K562 (cell line): ENCODE data around the gene CHN2. TPM values are rescaled to one million over a fixed set of nuclear protein-coding genes. Genes with fewer than 3 reads are reported as not detected.

Experiments
- ATAC-seq: fragments of 200-7000 bp; cut with Tn5 transposase; 3 replicates; pipeline ENCODE4 v1.9.1; 2020; ENCODE audit warnings: moderate library complexity
- BruUV-seq: library from RNA; stranded (reverse); fragments of 400-500 nt; replicated peaks from 2 replicates; lab custom pipeline; 2021; lab: Mats Ljungman, UMichigan
- CTCF ChIA-PET: fragments of 300-600 bp; formaldehyde crosslinking; extraction: SDS; loops from one replicate; lab custom pipeline; 2021; ENCODE audit warnings: low intra/inter-chr PET ratio; lab: Yijun Ruan, JAX
- POLR2A ChIA-PET: fragments of 300-600, 350-650 bp; sonication (Branson Sonifier 250); formaldehyde crosslinking; extraction: SDS; loops from one replicate; lab custom pipeline; 2021; ENCODE audit warnings: antibody characterized with exemption, inconsistent platforms; lab: Yijun Ruan, JAX
- DNase-seq, 4 experiments: peaks; one replicate each; pipeline versions ENCODE4 v3.0.0 to v3.0.0-alpha.2; 2011 to 2018; ENCODE audit warnings: low spot score in 3 of 4, mixed read lengths in 3 of 4; ENCODE audit errors: extremely low read depth in 1 of 4
- FAIRE-seq: peaks from 2 replicates; lab custom pipeline; 2011; peaks lifted over from hg19 to GRCh38; lab: Jason Lieb, UNC
- H2AFZ ChIP-seq: 2 replicates; pipeline ENCODE4 v1.6.0; 2011; ENCODE audit warnings: low read depth, low read length, control low read depth, inconsistent platforms
- H3K27ac ChIP-seq: fragments of 200-600 bp; 3 replicates; pipeline ENCODE4 v1.8.0; 2011; ENCODE audit warnings: low read depth, mild to moderate bottlenecking, control low read depth, inconsistent platforms, low read length, moderate library complexity, mixed read lengths; ENCODE audit errors: extremely low read depth
- H3K27me3 ChIP-seq, 2 experiments: fragments of 300-600 bp in 1 of 2; 2 replicates in 1 of 2; 3 replicates in 1 of 2; pipeline versions ENCODE4 v1.6.0 to v1.8.0; 2011; ENCODE audit warnings: inconsistent platforms in 2 of 2, low read length in 2 of 2, mild to moderate bottlenecking in 1 of 2, mixed read lengths in 1 of 2, moderate library complexity in 1 of 2; ENCODE audit not compliant: control insufficient read depth in 2 of 2, insufficient read depth in 2 of 2
- H3K36me3 ChIP-seq: fragments of 300-600 bp; 3 replicates; pipeline ENCODE4 v1.8.0; 2011; ENCODE audit warnings: mild to moderate bottlenecking, low read length, inconsistent platforms; ENCODE audit not compliant: control insufficient read depth, insufficient read depth
- H3K4me1 ChIP-seq, 2 experiments: fragments of 200-600 bp in 1 of 2; replicated peaks in 1 of 2; 2 replicates in 1 of 2; 3 replicates in 1 of 2; pipeline versions ENCODE4 v1.5.1 to v1.8.0; 2011; ENCODE audit warnings: inconsistent platforms in 2 of 2, low read length in 2 of 2, mild to moderate bottlenecking in 1 of 2, mixed read lengths in 1 of 2, moderate library complexity in 1 of 2; ENCODE audit not compliant: control insufficient read depth in 2 of 2, insufficient read depth in 2 of 2
- H3K4me2 ChIP-seq: 2 replicates; pipeline ENCODE4 v1.6.1; 2011; ENCODE audit warnings: low read length, control low read depth, inconsistent platforms, mixed read lengths; ENCODE audit not compliant: insufficient read depth
- H3K4me3 ChIP-seq: fragments of 200-600 bp; sonication (generic), shearing (Covaris generic); 2 replicates; pipeline ENCODE4 v1.5.1; 2016; ENCODE audit warnings: control low read depth, inconsistent platforms
- H3K79me2 ChIP-seq: fragments of 200-600 bp; 3 replicates; pipeline ENCODE4 v1.8.0; 2011; ENCODE audit warnings: low read length, inconsistent platforms; ENCODE audit not compliant: control insufficient read depth, insufficient read depth
- H3K9ac ChIP-seq, 2 experiments: 2 replicates each; pipeline versions ENCODE4 v1.6.0 to v1.6.1; 2011; ENCODE audit warnings: low read depth in 2 of 2, low read length in 2 of 2, control low read depth in 1 of 2, inconsistent platforms in 1 of 2, mild to moderate bottlenecking in 1 of 2, mixed read lengths in 1 of 2; ENCODE audit not compliant: insufficient read depth in 1 of 2
- H3K9me1 ChIP-seq: one replicate; pipeline ENCODE4 v1.6.0; 2011; ENCODE audit warnings: inconsistent platforms, mild to moderate bottlenecking, low read length, moderate library complexity; ENCODE audit not compliant: control insufficient read depth, insufficient read depth
- H3K9me3 ChIP-seq: replicated peaks from 2 replicates; pipeline ENCODE4 v1.5.1; 2011; ENCODE audit warnings: low read depth, low read length, inconsistent platforms; ENCODE audit not compliant: control insufficient read depth, insufficient read depth
- H4K20me1 ChIP-seq: replicated peaks from 2 replicates; pipeline ENCODE4 v1.6.1; 2011; ENCODE audit warnings: low read length, inconsistent platforms, mixed read lengths; ENCODE audit not compliant: control insufficient read depth, insufficient read depth
- E2F8 ChIP-seq: fragments of 450-650 bp; IDR thresholded peaks from 2 replicates; pipeline ENCODE4 v1.7.1; 2018; ENCODE audit warnings: mild to moderate bottlenecking, low read depth; ENCODE audit not compliant: partially characterized antibody
- ESRRA ChIP-seq: fragments of 450-650 bp; IDR thresholded peaks from 2 replicates; pipeline ENCODE4 v1.6.1; 2014; ENCODE audit warnings: low read depth, mild to moderate bottlenecking, moderate library complexity, borderline replicate concordance
- GTF3C2 ChIP-seq: IDR thresholded peaks from 3 replicates; pipeline ENCODE4 v1.6.1; 2011; ENCODE audit warnings: borderline replicate concordance, mild to moderate bottlenecking, moderate library complexity; ENCODE audit not compliant: insufficient read length; ENCODE audit errors: extremely low read depth
- HMG20A ChIP-seq: fragments of 450-650 bp; formaldehyde crosslinking; conservative IDR thresholded peaks from 2 replicates; pipeline ENCODE4 v1.4.0; 2020; ENCODE audit warnings: mild to moderate bottlenecking, mixed read lengths
- TCFL5 ChIP-seq: fragments of 250-450 bp; sonication (Bioruptor Pico); conservative IDR thresholded peaks from 2 replicates; pipeline ENCODE4 v1.6.1; 2021; ENCODE audit warnings: mild to moderate bottlenecking, moderate library complexity, matching md5 sums
- ZNF165 ChIP-seq: fragments of 250-450 bp; sonication (Bioruptor Pico); IDR thresholded peaks from 2 replicates; pipeline ENCODE4 v1.4.0; 2020; ENCODE audit warnings: borderline replicate concordance
- WGBS: fragments of 100-300 bp; shearing (Covaris generic); methylation state at CpG from one replicate; pipeline ENCODE4 v1.1.6; 2016; ENCODE audit warnings: low coverage, mixed read lengths; ENCODE audit not compliant: insufficient coverage; ENCODE audit errors: missing lambda C conversion rate; 5-methylcytosine and 5-hydroxymethylcytosine counted together
- in situ Hi-C: fragments of 300-500 bp; cut with MboI; formaldehyde crosslinking; loops from 4 replicates; pipeline ENCODE4 v1.15.0; 2018; ENCODE audit warnings: inconsistent platforms, mixed read lengths
- intact Hi-C: fragments of 100-400 bp; cut with micrococcal nuclease; formaldehyde crosslinking; loops from 2 replicates; pipeline ENCODE4 v1.14.2; 2022
- polyA plus RNA-seq, 8 experiments: library from polyadenylated mRNA; depleted of rRNA in 4 of 8; stranded (reverse) in 5 of 8; unstranded in 3 of 8; fragments of >200 nt; fragmentation: Nextera tagmentation in 2 of 8; fragmentation: Illumina TruSeq in 1 of 8; extraction: Ambion mirVana in 2 of 8; extraction: Trizol in 1 of 8; gene quantifications; 2 replicates each; pipeline versions ENCODE4 v1.2.1 to v1.2.3, GENCODE V29; 2011 to 2014; ENCODE audit warnings: inconsistent platforms in 1 of 8, missing spikeins in 1 of 8
- total RNA-seq, 7 experiments: library from RNA; depleted of rRNA in 6 of 7; stranded (reverse); fragments of >200 nt in 6 of 7; fragmentation: Illumina TruSeq in 2 of 7; extraction: Trizol in 2 of 7; gene quantifications; 2 replicates each; pipeline versions ENCODE4 v1.2.1 to v1.2.3, GENCODE V29; 2011 to 2021; ENCODE audit warnings: low replicate concordance in 1 of 7

The CHN2 gene
- total and polyA plus RNA-seq, 9 of the 15 experiments (the other 6 are each of a cell fraction or from before 2014, with no cell fraction given): 0.12 to 2.1 (median 0.31) TPM; not detected in 1

DNA sequence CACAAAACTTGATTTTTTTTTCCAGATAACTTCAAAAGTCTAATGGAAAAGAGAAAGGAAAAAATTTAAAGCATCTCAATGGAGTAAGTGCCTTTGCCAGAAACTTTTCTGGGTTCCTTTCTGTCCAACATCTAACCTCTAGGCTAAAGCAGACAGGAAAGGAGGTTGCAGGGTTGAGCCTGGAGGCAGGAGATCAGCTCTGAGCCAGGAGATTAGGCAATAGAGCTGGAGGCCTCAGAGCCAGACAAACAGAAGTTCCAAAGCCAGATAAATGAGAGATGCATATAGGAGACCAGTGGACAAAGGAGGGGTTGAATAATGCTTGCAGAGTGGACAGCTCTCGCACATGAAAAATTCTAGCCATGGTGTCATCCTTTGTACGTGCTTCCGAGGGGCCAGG lies 42.9 kb downstream of the CHN2 start:
- Histone ChIP-seq H3K4me2 (no peak overlapping the region), H3K36me3 (no peaks in the 10 kb centered on the region)
- TF ChIP-seq ESRRA: no peak
- no peak for TF ChIP-seq HMG20A (CRISPR knock-in tag)
- no peak for TF ChIP-seq TCFL5 (CRISPR knock-in tag)
- TF ChIP-seq ZNF165 (CRISPR knock-in tag): no peak
- no peak for TF ChIP-seq E2F8
- no peak for TF ChIP-seq GTF3C2
- TF ChIP-seq, all 486 proteins: peak for 0
- Histone ChIP-seq H3K4me1 (no peaks in the 10 kb centered on the region), H3K27ac (no peak overlapping the region), H3K9me3 (no peaks in the 10 kb centered on the region), H3K9ac (no peak overlapping the region), H3K4me3 (no peak overlapping the region), H4K20me1 (no peaks in the 10 kb centered on the region), H3K27me3 (no peaks in the 10 kb centered on the region), H3K79me2 (no peaks in the 10 kb centered on the region), H2AFZ (no peak overlapping the region), H3K9me1 (no peaks in the 10 kb centered on the region)
- ATAC-seq: no peak
- ChIA-PET POLR2A (no interaction called here), CTCF (interaction anchor here (1.0 kb wide), 1 partner anchor 10 kb away, joined by 3 read pairs; no protein-coding TSS in a partner anchor)
- no peak for FAIRE-seq
- in situ Hi-C loops: no loop called here
- BruUV-seq: no TSS peak
- intact Hi-C loops: no loop called here
- WGBS: 0% methylated on average over 3 of the region's 3 CpGs
- DNase-seq: no peak
